Tibial artery (tissue), 4 donors: ENCODE results near the gene UNC13C.

ENCODE experiments used
- DNase-seq, 2 donors: peaks; one replicate each; pipeline ENCODE4 v3.0.0-alpha.2; 2019
- H3K27ac ChIP-seq, 2 donors: fragments of 200-600 bp; sonication (generic) in 1 of 2; 1 replicate in 1 of 2; 2 replicates in 1 of 2; pipeline ENCODE4 v1.5.1; 2018 to 2019; ENCODE audit warnings: mild to moderate bottlenecking in 1 of 2
- H3K27me3 ChIP-seq, 2 donors: fragments of 200-600 bp; sonication (generic) in 1 of 2; one replicate each; pipeline versions ENCODE4 v1.5.1 to v1.6.0; 2016 to 2019
- H3K36me3 ChIP-seq, 3 donors: fragments of 200-600 bp; sonication (generic) in 2 of 3; one replicate each; pipeline ENCODE4 v1.5.1; 2016 to 2019; ENCODE audit warnings: mild to moderate bottlenecking in 2 of 3
- H3K4me1 ChIP-seq, 4 donors: fragments of 200-600 bp; sonication (generic) in 2 of 4; 1 replicate in 3 of 4; 2 replicates in 1 of 4; pipeline ENCODE4 v1.5.1; 2016 to 2019
- H3K4me3 ChIP-seq, 2 donors: fragments of 200-600 bp; sonication (generic) in 1 of 2; 1 replicate in 1 of 2; 2 replicates in 1 of 2; pipeline ENCODE4 v1.5.1; 2018 to 2019; ENCODE audit warnings: mild to moderate bottlenecking in 2 of 2
- H3K9me3 ChIP-seq, 3 donors: fragments of 200-600 bp; sonication (generic) in 1 of 3; one replicate each; pipeline ENCODE4 v1.5.1; 2016 to 2019
- CTCF ChIP-seq, 2 experiments: fragments of 200-600 bp in 1 of 2; fragments of 450-650 bp in 1 of 2; IDR thresholded peaks; one replicate each; pipeline ENCODE4 v1.5.1; 2017 to 2019; ENCODE audit warnings: antibody characterized with exemption in 2 of 2, mild to moderate bottlenecking in 1 of 2, moderate library complexity in 1 of 2
- intact Hi-C: fragments of 100-400 bp; cut with DNase I; formaldehyde crosslinking; loops from one replicate; pipeline ENCODE4 v1.15.0; 2023; ENCODE audit warnings: low total_unique reads

UNC13C gene

GRCh38 chr15:54094661-54095060 is 116.4 kb downstream of the UNC13C start:
- Histone ChIP-seq H3K27me3 (no peaks in the 10 kb centered on the region), H3K36me3 (no peaks in the 10 kb centered on the region), H3K4me3 (no peak overlapping the region), H3K9me3 (no peaks in the 10 kb centered on the region), H3K27ac (no peak overlapping the region), H3K4me1 (peaks cover 0 to 7% (median 0%) of the 10 kb centered on the region in 4 donors)
- no peak for TF ChIP-seq CTCF (IDR thresholded peaks at IDR 0.05)
- no peak for DNase-seq
- intact Hi-C loops = no loop called here

- no peak for DNase-seq
- no peaks in the 10 kb centered on the region for H3K36me3 ChIP-seq
- H3K27me3 ChIP-seq = no peaks in the 10 kb centered on the region
- TF ChIP-seq CTCF (IDR thresholded peaks at IDR 0.05) = no peak
- H3K4me1 ChIP-seq = peaks cover 0 to 8% (median 0%) of the 10 kb centered on the region in 4 donors
- H3K4me3 ChIP-seq = no peak overlapping the region
- H3K9me3 ChIP-seq = no peaks in the 10 kb centered on the region
- intact Hi-C loops = no loop called here
- H3K27ac ChIP-seq = no peak overlapping the region
These were observed 118.8 kb downstream of the UNC13C start for GRCh38 chr15:54097019-54097418.

GRCh38 chr15:54099010-54099409 is 120.8 kb downstream of the UNC13C start:
- Histone ChIP-seq H3K27ac (no peak overlapping the region), H3K27me3 (no peaks in the 10 kb centered on the region), H3K4me3 (no peak overlapping the region), H3K9me3 (no peaks in the 10 kb centered on the region), H3K4me1 (peaks cover 0 to 19% (median 0%) of the 10 kb centered on the region in 4 donors), H3K36me3 (no peaks in the 10 kb centered on the region)
- intact Hi-C loops = no loop called here
- no peak for TF ChIP-seq CTCF (IDR thresholded peaks at IDR 0.05)
- DNase-seq = no peak

DNA sequence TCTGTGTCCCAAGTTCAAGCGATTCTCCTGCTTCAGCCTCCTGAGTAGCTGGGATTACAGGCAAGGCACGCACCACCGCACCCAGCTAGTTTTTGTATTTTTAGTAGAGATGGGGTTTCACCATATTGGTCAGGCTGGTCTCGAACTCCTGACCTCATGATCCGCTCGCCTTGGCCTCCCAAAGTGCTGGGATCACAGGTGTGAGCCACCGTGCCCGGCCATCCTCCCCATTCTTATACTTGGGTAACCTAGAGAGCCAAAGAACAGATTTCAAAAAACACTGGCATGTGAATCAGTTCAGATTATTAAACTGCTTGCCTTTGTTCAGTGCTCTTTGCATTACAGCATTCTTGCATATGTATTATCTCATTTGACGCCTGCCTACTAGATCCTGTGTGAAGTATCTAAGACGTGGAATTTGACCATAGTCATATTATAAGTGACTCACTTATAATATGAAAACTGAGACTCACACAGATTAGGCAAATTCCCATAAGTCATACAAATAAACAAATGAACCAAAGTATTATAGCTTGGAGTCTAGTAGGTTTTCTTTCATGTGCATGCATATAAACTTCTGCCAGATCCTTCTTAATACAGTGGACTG is 123.5 kb downstream of the UNC13C start:
- intact Hi-C loops = no loop called here
- H3K36me3 ChIP-seq = no peaks in the 10 kb centered on the region
- H3K4me3 ChIP-seq = no peak overlapping the region
- TF ChIP-seq CTCF (IDR thresholded peaks at IDR 0.05) = no peak
- no peak overlapping the region for H3K27ac ChIP-seq
- no peak for DNase-seq
- H3K27me3 ChIP-seq = no peaks in the 10 kb centered on the region
- H3K4me1 ChIP-seq = peaks cover 0 to 32% (median 0%) of the 10 kb centered on the region in 4 donors
- no peaks in the 10 kb centered on the region for H3K9me3 ChIP-seq

- intact Hi-C loops = no loop called here
- H3K27me3 ChIP-seq = no peaks in the 10 kb centered on the region
- no peaks in the 10 kb centered on the region for H3K36me3 ChIP-seq
- no peak for DNase-seq
- H3K4me1 ChIP-seq = peaks cover 0 to 42% (median 0%) of the 10 kb centered on the region in 4 donors
- no peak for TF ChIP-seq CTCF (IDR thresholded peaks at IDR 0.05)
- H3K4me3 ChIP-seq = no peak overlapping the region
- H3K9me3 ChIP-seq = no peaks in the 10 kb centered on the region
- H3K27ac ChIP-seq = no peak overlapping the region
These were observed 124.5 kb downstream of the UNC13C start for GRCh38 chr15:54102704-54103103.
